Astrocyte (in vitro differentiated cells and primary cell): Measurements from ENCODE around the gene CCNE1. TPM values are rescaled to one million over a fixed set of nuclear protein-coding genes. Genes with fewer than 3 reads are reported as not detected.

Experiments
- DNase-seq: peaks from one replicate; pipeline ENCODE4 v3.0.0-alpha.2; 2010; ENCODE audit warnings: low read depth
- FAIRE-seq: peaks from 2 replicates; lab custom pipeline; 2011; peaks lifted over from hg19 to GRCh38; lab: Jason Lieb, UNC
- H2AFZ ChIP-seq: 2 replicates; pipeline ENCODE4 v1.6.0; 2012; ENCODE audit warnings: low read depth, low read length, inconsistent platforms
- H3K27ac ChIP-seq: 2 replicates; pipeline ENCODE4 v1.5.1; 2011; ENCODE audit warnings: low read depth, low read length, inconsistent platforms
- H3K27me3 ChIP-seq: 2 replicates; pipeline ENCODE4 v1.6.0; 2011; ENCODE audit warnings: low read length, inconsistent platforms; ENCODE audit not compliant: insufficient read depth
- H3K36me3 ChIP-seq: 2 replicates; pipeline ENCODE4 v1.5.1; 2011; ENCODE audit warnings: low read length, inconsistent platforms; ENCODE audit not compliant: insufficient read depth
- H3K4me1 ChIP-seq: 2 replicates; pipeline ENCODE4 v1.5.1; 2011; ENCODE audit warnings: low read length, inconsistent platforms; ENCODE audit not compliant: insufficient read depth
- H3K4me2 ChIP-seq: 2 replicates; pipeline ENCODE4 v1.6.0; 2012; ENCODE audit warnings: low read length, inconsistent platforms
- H3K4me3 ChIP-seq: 2 replicates; pipeline ENCODE4 v1.5.1; 2011; ENCODE audit warnings: low read depth, mild to moderate bottlenecking, low read length, inconsistent platforms; ENCODE audit not compliant: insufficient read depth
- H3K79me2 ChIP-seq: 2 replicates; pipeline ENCODE4 v1.6.0; 2012; ENCODE audit warnings: mild to moderate bottlenecking, low read length, inconsistent platforms; ENCODE audit not compliant: insufficient read depth
- H3K9ac ChIP-seq: 2 replicates; pipeline ENCODE4 v1.6.0; 2012; ENCODE audit warnings: mild to moderate bottlenecking, low read length, inconsistent platforms
- H3K9me3 ChIP-seq: 2 replicates; pipeline ENCODE4 v1.5.1; 2012; ENCODE audit warnings: low read depth, mild to moderate bottlenecking, low read length, inconsistent platforms; ENCODE audit not compliant: insufficient read depth
- H4K20me1 ChIP-seq: 2 replicates; pipeline ENCODE4 v1.6.0; 2012; ENCODE audit warnings: low read length, inconsistent platforms; ENCODE audit not compliant: insufficient read depth
- H3K27ac Mint-ChIP-seq: one replicate; pipeline ENCODE4 v1.8.0; 2021; ENCODE audit warnings: mild to moderate bottlenecking, mixed read lengths; ENCODE audit not compliant: unreplicated experiment
- H3K27me3 Mint-ChIP-seq: one replicate; pipeline ENCODE4 v1.8.0; 2021; ENCODE audit warnings: low read depth, mixed read lengths; ENCODE audit not compliant: unreplicated experiment
- H3K36me3 Mint-ChIP-seq: one replicate; pipeline ENCODE4 v1.8.0; 2021; ENCODE audit warnings: low read depth, mixed read lengths; ENCODE audit not compliant: unreplicated experiment
- H3K4me1 Mint-ChIP-seq: one replicate; pipeline ENCODE4 v1.8.0; 2021; ENCODE audit warnings: low read depth, mixed read lengths; ENCODE audit not compliant: unreplicated experiment
- H3K4me3 Mint-ChIP-seq: one replicate; pipeline ENCODE4 v1.8.0; 2021; ENCODE audit warnings: mild to moderate bottlenecking, moderate library complexity, mixed read lengths; ENCODE audit not compliant: unreplicated experiment
- H3K9me3 Mint-ChIP-seq: one replicate; pipeline ENCODE4 v1.8.0; 2021; ENCODE audit warnings: mild to moderate bottlenecking, mixed read lengths; ENCODE audit not compliant: unreplicated experiment
- EZH2 ChIP-seq: IDR thresholded peaks from 2 replicates; pipeline ENCODE4 v1.6.1; 2012; ENCODE audit warnings: mild to moderate bottlenecking, low read length, inconsistent platforms; ENCODE audit not compliant: insufficient read depth
- total RNA-seq: library from RNA; stranded (reverse); gene quantifications from 2 replicates; pipeline ENCODE4 v1.2.1, GENCODE V29; 2021
- TF ChIP-seq, protein P1 (sequence below): IDR thresholded peaks from 2 replicates; pipeline ENCODE4 v1.5.1; 2011; ENCODE audit warnings: low read depth, mild to moderate bottlenecking, inconsistent platforms, low read length, moderate library complexity; ENCODE audit not compliant: insufficient read depth

The CCNE1 gene
- total RNA-seq, 1 donor from 2014 or later: 8.8 TPM

GRCh38 chr19:29841559-29842367 is 30.0 kb downstream of the CCNE1 start:
- Histone ChIP-seq H4K20me1 (no peaks in the 10 kb centered on the region), H3K27me3 (peaks cover 6% of the 10 kb centered on the region), H3K4me1 (peaks cover 12% of the 10 kb centered on the region), H3K36me3 (no peaks in the 10 kb centered on the region), H3K4me2 (no peak overlapping the region), H3K9me3 (no peaks in the 10 kb centered on the region), H3K27ac (no peak overlapping the region), H3K4me3 (no peak overlapping the region), H3K9ac (no peak overlapping the region), H2AFZ (no peak overlapping the region), H3K79me2 (no peaks in the 10 kb centered on the region)
- Mint-ChIP-seq H3K9me3 (no peaks in the 10 kb centered on the region), H3K4me3 (peak overlapping the region; percentile 66), H3K27ac (peak overlapping the region; percentile 6), H3K4me1 (peaks cover 17% of the 10 kb centered on the region), H3K27me3 (peaks cover 9% of the 10 kb centered on the region), H3K36me3 (peaks cover 3% of the 10 kb centered on the region)
- DNase-seq (peak; percentile 23), FAIRE-seq (no peak)
- no peak for TF ChIP-seq EZH2
- TF ChIP-seq, protein P1, sequence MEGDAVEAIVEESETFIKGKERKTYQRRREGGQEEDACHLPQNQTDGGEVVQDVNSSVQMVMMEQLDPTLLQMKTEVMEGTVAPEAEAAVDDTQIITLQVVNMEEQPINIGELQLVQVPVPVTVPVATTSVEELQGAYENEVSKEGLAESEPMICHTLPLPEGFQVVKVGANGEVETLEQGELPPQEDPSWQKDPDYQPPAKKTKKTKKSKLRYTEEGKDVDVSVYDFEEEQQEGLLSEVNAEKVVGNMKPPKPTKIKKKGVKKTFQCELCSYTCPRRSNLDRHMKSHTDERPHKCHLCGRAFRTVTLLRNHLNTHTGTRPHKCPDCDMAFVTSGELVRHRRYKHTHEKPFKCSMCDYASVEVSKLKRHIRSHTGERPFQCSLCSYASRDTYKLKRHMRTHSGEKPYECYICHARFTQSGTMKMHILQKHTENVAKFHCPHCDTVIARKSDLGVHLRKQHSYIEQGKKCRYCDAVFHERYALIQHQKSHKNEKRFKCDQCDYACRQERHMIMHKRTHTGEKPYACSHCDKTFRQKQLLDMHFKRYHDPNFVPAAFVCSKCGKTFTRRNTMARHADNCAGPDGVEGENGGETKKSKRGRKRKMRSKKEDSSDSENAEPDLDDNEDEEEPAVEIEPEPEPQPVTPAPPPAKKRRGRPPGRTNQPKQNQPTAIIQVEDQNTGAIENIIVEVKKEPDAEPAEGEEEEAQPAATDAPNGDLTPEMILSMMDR: no peak

GRCh38 chr19:29842471-29843179 is 30.8 kb downstream of the CCNE1 start:
- no peaks in the 10 kb centered on the region for H3K79me2 ChIP-seq
- DNase-seq (no peak), FAIRE-seq (no peak)
- no peak overlapping the region for H2AFZ ChIP-seq
- no peaks in the 10 kb centered on the region for H4K20me1 ChIP-seq
- H3K9ac ChIP-seq: no peak overlapping the region
- no peak overlapping the region for H3K27ac ChIP-seq
- peaks cover 9% of the 10 kb centered on the region for H3K27me3 Mint-ChIP-seq
- no peaks in the 10 kb centered on the region for H3K36me3 ChIP-seq
- H3K27ac Mint-ChIP-seq: no peak overlapping the region
- peaks cover 17% of the 10 kb centered on the region for H3K4me1 Mint-ChIP-seq
- no peaks in the 10 kb centered on the region for H3K9me3 Mint-ChIP-seq
- H3K4me2 ChIP-seq: peak overlapping the region; percentile 77
- H3K4me1 ChIP-seq: peaks cover 12% of the 10 kb centered on the region
- no peaks in the 10 kb centered on the region for H3K9me3 ChIP-seq
- no peak overlapping the region for H3K4me3 ChIP-seq
- H3K4me3 Mint-ChIP-seq: no peak overlapping the region
- no peak for TF ChIP-seq EZH2
- TF ChIP-seq, protein P1: no peak
- H3K36me3 Mint-ChIP-seq: peaks cover 3% of the 10 kb centered on the region
- peaks cover 6% of the 10 kb centered on the region for H3K27me3 ChIP-seq
